ENCODE measurements around the gene CBFA2T3. TPM values are rescaled to one million over a fixed set of nuclear protein-coding genes. Genes with fewer than 3 reads are reported as not detected.

The CBFA2T3 gene
- total and polyA plus RNA-seq, 2 of the 8 experiments (the other 6 are each of a cell fraction or from before 2014, with no cell fraction given): 0.51 to 1.3 TPM

- TF ChIP-seq SP2 (IDR thresholded peaks at IDR 0.05; ENCODE audit: low read length) (no peak), JUND (IDR thresholded peaks at IDR 0.05; ENCODE audit: low read length) (no peak), BRCA1 (IDR thresholded peaks at IDR 0.05; ENCODE audit: low read depth, low read length) (no peak)
These were observed 48.5 kb downstream of the CBFA2T3 start (continued) for GRCh38 chr16:88928405-88929090.
